Measurements from ENCODE around the gene TMEM171.

Gene TMEM171

DNA sequence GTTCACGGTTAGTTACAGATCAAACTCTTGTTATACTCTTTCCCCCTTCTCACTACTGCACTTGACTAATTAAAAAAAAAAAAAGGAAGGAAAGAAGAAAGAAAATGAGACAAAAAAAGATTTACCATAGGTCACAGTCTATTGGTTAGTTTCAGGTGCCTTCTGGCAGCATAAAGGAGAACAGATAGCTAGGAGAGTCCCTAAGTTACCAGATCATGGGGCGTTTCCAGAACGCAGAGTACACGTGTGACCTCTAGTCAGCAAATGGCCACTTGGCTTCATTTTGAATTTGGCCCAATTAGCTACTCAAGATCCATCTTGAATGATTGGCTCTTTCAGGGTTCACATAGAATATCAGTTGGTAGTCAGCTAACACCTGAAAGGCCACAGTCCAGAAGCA lies 20.3 kb upstream of the TMEM171 start:
- H3K9ac ChIP-seq, result no peak overlapping the region
- H3K27me3 ChIP-seq (ENCODE audit: insufficient read depth, low read depth), result no peaks in the 10 kb centered on the region
- TF ChIP-seq, protein P1, sequence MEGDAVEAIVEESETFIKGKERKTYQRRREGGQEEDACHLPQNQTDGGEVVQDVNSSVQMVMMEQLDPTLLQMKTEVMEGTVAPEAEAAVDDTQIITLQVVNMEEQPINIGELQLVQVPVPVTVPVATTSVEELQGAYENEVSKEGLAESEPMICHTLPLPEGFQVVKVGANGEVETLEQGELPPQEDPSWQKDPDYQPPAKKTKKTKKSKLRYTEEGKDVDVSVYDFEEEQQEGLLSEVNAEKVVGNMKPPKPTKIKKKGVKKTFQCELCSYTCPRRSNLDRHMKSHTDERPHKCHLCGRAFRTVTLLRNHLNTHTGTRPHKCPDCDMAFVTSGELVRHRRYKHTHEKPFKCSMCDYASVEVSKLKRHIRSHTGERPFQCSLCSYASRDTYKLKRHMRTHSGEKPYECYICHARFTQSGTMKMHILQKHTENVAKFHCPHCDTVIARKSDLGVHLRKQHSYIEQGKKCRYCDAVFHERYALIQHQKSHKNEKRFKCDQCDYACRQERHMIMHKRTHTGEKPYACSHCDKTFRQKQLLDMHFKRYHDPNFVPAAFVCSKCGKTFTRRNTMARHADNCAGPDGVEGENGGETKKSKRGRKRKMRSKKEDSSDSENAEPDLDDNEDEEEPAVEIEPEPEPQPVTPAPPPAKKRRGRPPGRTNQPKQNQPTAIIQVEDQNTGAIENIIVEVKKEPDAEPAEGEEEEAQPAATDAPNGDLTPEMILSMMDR (conservative IDR thresholded peaks at IDR 0.05; ENCODE audit: low read depth, low read length), result no peak
- H3K36me3 ChIP-seq (ENCODE audit: insufficient read depth), result no peaks in the 10 kb centered on the region
- H2AFZ ChIP-seq (ENCODE audit: low read depth), result no peak overlapping the region
- no peak overlapping the region for H3K4me3 ChIP-seq (IDR thresholded peaks at IDR 0.05; ENCODE audit: insufficient read depth, low read depth, low read length)
- H3K79me2 ChIP-seq (ENCODE audit: insufficient read depth, low read depth), result no peaks in the 10 kb centered on the region
- no peak overlapping the region for H3K4me2 ChIP-seq
- H3K4me1 ChIP-seq (ENCODE audit: low read depth, poor library complexity, severe bottlenecking), result no peaks in the 10 kb centered on the region
- H4K20me1 ChIP-seq (ENCODE audit: insufficient read depth), result no peaks in the 10 kb centered on the region
- no peak overlapping the region for H3K27ac ChIP-seq

DNA sequence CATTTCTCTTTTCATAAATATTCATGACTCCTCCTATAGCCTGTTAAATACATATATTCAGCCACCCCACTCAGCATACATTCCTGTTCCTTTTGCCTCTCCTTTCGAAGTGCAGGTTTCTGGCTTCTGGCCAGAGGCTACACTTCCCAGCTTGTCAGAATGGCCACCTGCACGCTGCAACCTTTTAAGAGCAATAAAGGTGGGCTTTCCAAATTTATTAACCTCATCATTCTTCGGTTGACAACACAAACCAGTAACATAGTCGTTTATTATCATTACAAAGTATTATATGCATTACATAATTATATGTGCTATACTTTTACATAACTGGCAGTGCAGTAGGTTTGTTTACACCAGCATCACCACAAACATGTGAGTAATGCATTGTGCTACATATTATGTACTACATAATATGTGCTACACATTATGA lies 16.5 kb upstream of the TMEM171 start:
- no peaks in the 10 kb centered on the region for H3K4me1 ChIP-seq (ENCODE audit: low read depth, poor library complexity, severe bottlenecking)
- H3K4me2 ChIP-seq, result no peak overlapping the region
- H3K27me3 ChIP-seq (ENCODE audit: insufficient read depth, low read depth), result no peaks in the 10 kb centered on the region
- no peaks in the 10 kb centered on the region for H3K36me3 ChIP-seq (ENCODE audit: insufficient read depth)
- H3K79me2 ChIP-seq (ENCODE audit: insufficient read depth, low read depth), result no peaks in the 10 kb centered on the region
- H3K4me3 ChIP-seq (IDR thresholded peaks at IDR 0.05; ENCODE audit: insufficient read depth, low read depth, low read length), result no peak overlapping the region
- no peak overlapping the region for H3K9ac ChIP-seq
- no peak overlapping the region for H3K27ac ChIP-seq
- TF ChIP-seq, protein P1 (conservative IDR thresholded peaks at IDR 0.05; ENCODE audit: low read depth, low read length), result no peak
- no peaks in the 10 kb centered on the region for H4K20me1 ChIP-seq (ENCODE audit: insufficient read depth)
- H2AFZ ChIP-seq (ENCODE audit: low read depth), result no peak overlapping the region

DNA sequence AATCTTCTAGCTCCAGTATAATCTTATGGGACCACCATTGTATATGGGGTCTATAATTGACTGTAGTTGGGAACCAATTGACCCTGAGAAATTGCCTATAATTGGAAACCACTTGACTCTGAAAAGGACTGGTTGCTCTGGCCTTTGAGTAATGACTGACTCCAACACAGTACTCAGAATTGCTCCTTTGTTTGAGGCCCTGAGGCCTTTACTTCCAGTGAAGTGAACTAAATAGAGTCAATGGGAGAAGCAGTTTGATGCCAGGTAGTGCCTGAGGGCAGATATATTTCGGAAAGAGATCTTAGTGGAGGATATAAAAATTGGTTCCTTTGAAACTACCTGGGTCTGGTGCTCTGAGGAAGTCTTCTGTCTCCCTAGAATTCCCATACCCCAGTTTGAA lies 16.0 kb upstream of the TMEM171 start:
- Histone ChIP-seq H3K79me2 (ENCODE audit: insufficient read depth, low read depth) (no peaks in the 10 kb centered on the region), H3K4me3 (IDR thresholded peaks at IDR 0.05; ENCODE audit: insufficient read depth, low read depth, low read length) (no peak overlapping the region), H2AFZ (ENCODE audit: low read depth) (no peak overlapping the region), H3K27me3 (ENCODE audit: insufficient read depth, low read depth) (no peaks in the 10 kb centered on the region), H3K9ac (no peak overlapping the region), H3K27ac (no peak overlapping the region), H3K36me3 (ENCODE audit: insufficient read depth) (no peaks in the 10 kb centered on the region), H3K4me1 (ENCODE audit: low read depth, poor library complexity, severe bottlenecking) (no peaks in the 10 kb centered on the region), H3K4me2 (no peak overlapping the region), H4K20me1 (ENCODE audit: insufficient read depth) (no peaks in the 10 kb centered on the region)
- TF ChIP-seq, protein P1 (conservative IDR thresholded peaks at IDR 0.05; ENCODE audit: low read depth, low read length), result no peak

DNA sequence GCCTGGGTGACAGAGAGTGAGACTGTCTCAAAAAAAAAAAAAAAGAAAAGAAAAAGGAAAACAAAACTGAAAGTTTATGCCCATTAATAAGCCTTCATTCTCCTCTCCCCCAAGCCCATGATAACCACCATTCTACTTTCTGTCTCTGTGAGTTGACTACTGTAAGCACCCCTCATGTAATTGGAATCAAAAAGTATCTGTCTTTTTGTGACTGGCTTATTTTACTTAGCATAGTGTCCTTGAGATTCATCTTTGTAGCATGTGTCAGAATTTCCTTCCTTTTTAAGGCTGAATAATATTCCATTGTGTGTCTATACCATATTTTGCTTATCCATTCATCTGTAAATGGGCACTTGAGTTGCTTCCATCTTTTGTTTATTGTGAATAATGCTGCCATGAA lies 14.0 kb upstream of the TMEM171 start:
- Histone ChIP-seq H4K20me1 (ENCODE audit: insufficient read depth) (no peaks in the 10 kb centered on the region), H3K27ac (no peak overlapping the region), H3K4me2 (no peak overlapping the region), H3K79me2 (ENCODE audit: insufficient read depth, low read depth) (no peaks in the 10 kb centered on the region), H3K4me3 (IDR thresholded peaks at IDR 0.05; ENCODE audit: insufficient read depth, low read depth, low read length) (no peak overlapping the region), H3K36me3 (ENCODE audit: insufficient read depth) (no peaks in the 10 kb centered on the region), H3K27me3 (ENCODE audit: insufficient read depth, low read depth) (no peaks in the 10 kb centered on the region), H2AFZ (ENCODE audit: low read depth) (no peak overlapping the region), H3K4me1 (ENCODE audit: low read depth, poor library complexity, severe bottlenecking) (no peaks in the 10 kb centered on the region), H3K9ac (no peak overlapping the region)
- TF ChIP-seq, protein P1 (conservative IDR thresholded peaks at IDR 0.05; ENCODE audit: low read depth, low read length), result no peak
